ENCODE measurements around the gene MAPKAPK5. TPM values are rescaled to one million over a fixed set of nuclear protein-coding genes. Genes with fewer than 3 reads are reported as not detected.
A peak's percentile ranks its signal among the peaks of the same experiment; 100 is the strongest.

MAPKAPK5 gene
- total and polyA plus RNA-seq, 9 of the 15 experiments (the other 6 are each of a cell fraction or from before 2014, with no cell fraction given), result 11.6 to 72.1 (median 60.4) TPM

- peaks cover 23 to 32% of the 10 kb centered on the region in 2 experiments; a peak in 4 of 5 replicates for H3K4me1 ChIP-seq (replicated peaks in 1 of 2; ENCODE audit: control insufficient read depth in 2 of 2, insufficient read depth in 2 of 2, low read length in 2 of 2)
- peaks cover 72% of the 10 kb centered on the region for H3K79me2 ChIP-seq (ENCODE audit: control insufficient read depth, insufficient read depth, low read length)
- ChIA-PET CTCF (ENCODE audit: low intra/inter-chr PET ratio) (no interaction called here), POLR2A (interaction anchor here (0.6 to 2.1 kb wide), 14 partner anchors 11 to 281 kb away, joined by 3 to 12 read pairs (median 3); partner anchors contain the start of genes ACAD10, BRAP, ERP29 and TMEM116)
- H3K4me3 ChIP-seq, result peak overlapping the region; percentile 85
- H3K9me1 ChIP-seq (ENCODE audit: control insufficient read depth, insufficient read depth, low read length), result peaks cover 3% of the 10 kb centered on the region
- intact Hi-C loops (cut with micrococcal nuclease), result loop anchor here (2.0 to 10.0 kb wide), 3 partner anchors 66 to 564 kb away; partner anchors contain the start of genes ERP29, RPL6 and TMEM116
- peak overlapping the region; percentile 94 to 98 for H3K9ac ChIP-seq (ENCODE audit: insufficient read depth in 1 of 2, low read depth in 2 of 2, low read length in 2 of 2)
- H3K27me3 ChIP-seq (ENCODE audit: control insufficient read depth in 2 of 2, insufficient read depth in 2 of 2, low read length in 2 of 2), result no peaks in the 10 kb centered on the region
- FAIRE-seq (no peak), ATAC-seq (no peak), DNase-seq (ENCODE audit: extremely low read depth in 1 of 4, low spot score in 3 of 4) (peak in 2 of 4 experiments; percentile 27 to 28)
- no peaks in the 10 kb centered on the region for H3K9me3 ChIP-seq (replicated peaks; ENCODE audit: control insufficient read depth, insufficient read depth, low read depth, low read length)
- H3K27ac ChIP-seq (ENCODE audit: extremely low read depth, low read depth, low read length), result peak overlapping the region; percentile 98
- WGBS (ENCODE audit: insufficient coverage, low coverage, missing lambda C conversion rate), result under 1% methylated on average over 13 of the region's 13 CpGs
- in situ Hi-C loops (cut with MboI), result no loop called here
- H3K36me3 ChIP-seq (ENCODE audit: control insufficient read depth, insufficient read depth, low read length), result peaks cover 41% of the 10 kb centered on the region
- H3K4me2 ChIP-seq (ENCODE audit: insufficient read depth, low read length), result peak overlapping the region; percentile 98
- peak overlapping the region; percentile 88 for H2AFZ ChIP-seq (ENCODE audit: low read depth, low read length)
- H4K20me1 ChIP-seq (replicated peaks; ENCODE audit: control insufficient read depth, insufficient read depth, low read length), result 0 out of 2 replicates have a peak, but pooled peaks cover 4% of the 10 kb centered on the region
- BruUV-seq (replicated peaks), result TSS peak; percentile 88
- TF ChIP-seq ZSCAN32 (CRISPR knock-in tag; IDR thresholded peaks at IDR 0.05) (no peak), ETV5 (CRISPR knock-in tag; IDR thresholded peaks at IDR 0.05; ENCODE audit: low read depth) (0 out of 2 replicates have a peak, but pooled peaks have one; percentile 4), SRF (CRISPR knock-in tag; IDR thresholded peaks at IDR 0.05) (0 out of 4 replicates have a peak, but pooled peaks of 1 of the 2 experiments have one; percentile 29), ZBTB9 (CRISPR knock-in tag; IDR thresholded peaks at IDR 0.05) (no peak), MTA1 (IDR thresholded peaks at IDR 0.05; ENCODE audit: borderline replicate concordance) (no peak), ZNF561 (CRISPR knock-in tag; conservative IDR thresholded peaks at IDR 0.05) (no peak), JUND (IDR thresholded peaks at IDR 0.05; ENCODE audit: borderline replicate concordance, low read depth, low read length) (no peak), JUND (tag; IDR thresholded peaks at IDR 0.05; ENCODE audit: borderline replicate concordance, low read depth, low read length) (no peak), GABPA (tag; conservative IDR thresholded peaks at IDR 0.05; ENCODE audit: low read depth) (0 out of 2 replicates have a peak, but pooled peaks have one; percentile 22), BACH1 (tag; IDR thresholded peaks at IDR 0.05) (no peak), DPF2 (IDR thresholded peaks at IDR 0.05) (0 out of 2 replicates have a peak, but pooled peaks have one; percentile 46), ZMIZ1 (IDR thresholded peaks at IDR 0.05; ENCODE audit: low read depth in 2 of 2, low read length in 2 of 2) (0 out of 4 replicates have a peak, but pooled peaks of 1 of the 2 experiments have one; percentile 2), E2F6 (IDR thresholded peaks at IDR 0.05; ENCODE audit: borderline replicate concordance in 1 of 2, extremely low read depth in 1 of 2, insufficient read depth in 1 of 2, insufficient read length in 1 of 2, low read depth in 1 of 2, low read length in 1 of 2, poor library complexity in 1 of 2, severe bottlenecking in 1 of 2) (no peak), FOXK2 (conservative IDR thresholded peaks at IDR 0.05 in 1 of 2, IDR thresholded peaks at IDR 0.05 in 1 of 2; ENCODE audit: low read depth in 2 of 2) (peak in 1 of 2 experiments; percentile 21; a peak in 1 of 4 replicates)
Measured at GRCh38 chr12:111841236-111841749, 735 bp upstream of the MAPKAPK5 start.
